Measurements from ENCODE around the gene UBE2D4.

- TF ChIP-seq CTCF (IDR thresholded peaks at IDR 0.05; ENCODE audit: borderline replicate concordance, extremely low read depth, low read length, poor library complexity, severe bottlenecking): no peak
- no peak for TF ChIP-seq EZH2 (IDR thresholded peaks at IDR 0.05; ENCODE audit: borderline replicate concordance, low read depth, low read length, severe bottlenecking)
These were observed 18.1 kb downstream of the UBE2D4 start for GRCh38 chr7:43944286-43944685.

Measured in DND-41 (cell line).